Neural cell (in vitro differentiated cells): Measurements from ENCODE around the gene HOXC10. TPM values are rescaled to one million over a fixed set of nuclear protein-coding genes. Genes with fewer than 3 reads are reported as not detected.

Experiments
- H2AFZ ChIP-seq: fragments of 200-600, 300-800 bp; sonication (generic), shearing (Covaris generic); 2 replicates; pipeline ENCODE4 v1.6.0; 2014; ENCODE audit warnings: low read depth, mild to moderate bottlenecking, antibody characterized with exemption, low read length, moderate library complexity
- H3F3A ChIP-seq: fragments of 200-600 bp; shearing (Covaris generic); 2 replicates; pipeline ENCODE4 v1.6.1; 2016; ENCODE audit warnings: mild to moderate bottlenecking, moderate library complexity, mixed read lengths, antibody characterized with exemption, low read length; ENCODE audit not compliant: insufficient read depth, poor library complexity, severe bottlenecking
- H3K27ac ChIP-seq: fragments of 200-600, 300-800 bp; sonication (generic), shearing (Covaris generic); 2 replicates; pipeline ENCODE4 v1.5.1; 2014; ENCODE audit warnings: mild to moderate bottlenecking, low read length, moderate library complexity
- H3K27me3 ChIP-seq: fragments of 300-800, 200-600 bp; sonication (generic), shearing (Covaris generic); 2 replicates; pipeline ENCODE4 v1.6.0; 2014; ENCODE audit warnings: mild to moderate bottlenecking, low read depth, low read length, moderate library complexity; ENCODE audit not compliant: insufficient read depth
- H3K36me3 ChIP-seq: fragments of 300-800, 200-600 bp; sonication (generic), shearing (Covaris generic); 2 replicates; pipeline ENCODE4 v1.5.1; 2014; ENCODE audit warnings: mild to moderate bottlenecking, antibody characterized with exemption, low read length, moderate library complexity; ENCODE audit not compliant: insufficient read depth
- H3K4me2 ChIP-seq: fragments of 300-800, 200-600 bp; sonication (generic), shearing (Covaris generic); 2 replicates; pipeline ENCODE4 v1.6.0; 2014; ENCODE audit warnings: mild to moderate bottlenecking, low read length
- H3K4me3 ChIP-seq: fragments of 300-800, 200-600 bp; sonication (generic), shearing (Covaris generic); 2 replicates; pipeline ENCODE4 v1.5.1; 2014; ENCODE audit warnings: mild to moderate bottlenecking, low read length, moderate library complexity
- H3K79me2 ChIP-seq: fragments of 200-600 bp; shearing (Covaris generic); replicated peaks from 2 replicates; pipeline ENCODE4 v1.6.0; 2014; ENCODE audit warnings: mild to moderate bottlenecking, low read length, moderate library complexity; ENCODE audit not compliant: insufficient read depth
- H3K9ac ChIP-seq: fragments of 300-800, 200-600 bp; sonication (generic), shearing (Covaris generic); 2 replicates; pipeline ENCODE4 v1.6.1; 2016; ENCODE audit warnings: mild to moderate bottlenecking, low read length, mixed read lengths
- H3K9me2 ChIP-seq: fragments of 200-600 bp; shearing (Covaris generic); 2 replicates; pipeline ENCODE4 v1.6.1; 2016; ENCODE audit warnings: mild to moderate bottlenecking, low read length, mixed read lengths; ENCODE audit not compliant: insufficient read depth
- H3K9me3 ChIP-seq: fragments of 200-600, 300-800 bp; sonication (generic), shearing (Covaris generic); 2 replicates; pipeline ENCODE4 v1.6.1; 2016; ENCODE audit warnings: mild to moderate bottlenecking, mixed run types, low read length, moderate library complexity, mixed read lengths
- H4K20me1 ChIP-seq: fragments of 200-600 bp; shearing (Covaris generic); 2 replicates; pipeline ENCODE4 v1.6.1; 2016; ENCODE audit warnings: mild to moderate bottlenecking, mixed run types; ENCODE audit not compliant: insufficient read depth
- EP300 ChIP-seq: fragments of 450-650 bp; conservative IDR thresholded peaks from 2 replicates; pipeline ENCODE4 v1.6.1; 2014; ENCODE audit warnings: antibody characterized with exemption, mild to moderate bottlenecking, moderate library complexity; ENCODE audit not compliant: poor library complexity, severe bottlenecking
- EZH2 ChIP-seq: fragments of 200-600, 300-800 bp; shearing (Covaris generic), sonication (generic); IDR thresholded peaks from 2 replicates; pipeline ENCODE4 v1.6.1; 2014; ENCODE audit warnings: antibody characterized with exemption, low read length, borderline replicate concordance, mild to moderate bottlenecking; ENCODE audit not compliant: insufficient read depth, poor library complexity, severe bottlenecking
- MXI1 ChIP-seq: fragments of 450-650 bp; conservative IDR thresholded peaks from 2 replicates; pipeline ENCODE4 v1.6.1; 2014; ENCODE audit warnings: antibody characterized with exemption, mild to moderate bottlenecking; ENCODE audit not compliant: poor library complexity, severe bottlenecking
- POLR2AphosphoS5 ChIP-seq: IDR thresholded peaks from 2 replicates; pipeline ENCODE4 v1.6.1; 2012
- RAD21 ChIP-seq: fragments of 450-650 bp; conservative IDR thresholded peaks from 2 replicates; pipeline ENCODE4 v1.6.1; 2014; ENCODE audit warnings: antibody characterized with exemption, mild to moderate bottlenecking, moderate library complexity
- SMC3 ChIP-seq: fragments of 450-650 bp; conservative IDR thresholded peaks from 2 replicates; pipeline ENCODE4 v1.6.1; 2014; ENCODE audit warnings: antibody characterized with exemption, mild to moderate bottlenecking, moderate library complexity; ENCODE audit not compliant: poor library complexity
- TAF1 ChIP-seq: IDR thresholded peaks from 2 replicates; pipeline ENCODE4 v1.6.1; 2012; ENCODE audit warnings: low read depth
- polyA plus RNA-seq: library from polyadenylated mRNA; depleted of rRNA; stranded (reverse); fragments of >200 nt; gene quantifications from 2 replicates; pipeline ENCODE4 v1.2.3, GENCODE V29; 2014
- TF ChIP-seq, protein P1 (sequence below): fragments of 450-650 bp; IDR thresholded peaks from 2 replicates; pipeline ENCODE4 v1.5.1; 2014; ENCODE audit warnings: antibody characterized with exemption, mild to moderate bottlenecking, moderate library complexity; ENCODE audit not compliant: poor library complexity, severe bottlenecking
- TF ChIP-seq, protein P2 (sequence below): IDR thresholded peaks from 2 replicates; pipeline ENCODE4 v1.6.1; 2012; ENCODE audit warnings: borderline replicate concordance

Gene HOXC10
- polyA plus RNA-seq, 1 donor from 2014 or later = not detected

DNA sequence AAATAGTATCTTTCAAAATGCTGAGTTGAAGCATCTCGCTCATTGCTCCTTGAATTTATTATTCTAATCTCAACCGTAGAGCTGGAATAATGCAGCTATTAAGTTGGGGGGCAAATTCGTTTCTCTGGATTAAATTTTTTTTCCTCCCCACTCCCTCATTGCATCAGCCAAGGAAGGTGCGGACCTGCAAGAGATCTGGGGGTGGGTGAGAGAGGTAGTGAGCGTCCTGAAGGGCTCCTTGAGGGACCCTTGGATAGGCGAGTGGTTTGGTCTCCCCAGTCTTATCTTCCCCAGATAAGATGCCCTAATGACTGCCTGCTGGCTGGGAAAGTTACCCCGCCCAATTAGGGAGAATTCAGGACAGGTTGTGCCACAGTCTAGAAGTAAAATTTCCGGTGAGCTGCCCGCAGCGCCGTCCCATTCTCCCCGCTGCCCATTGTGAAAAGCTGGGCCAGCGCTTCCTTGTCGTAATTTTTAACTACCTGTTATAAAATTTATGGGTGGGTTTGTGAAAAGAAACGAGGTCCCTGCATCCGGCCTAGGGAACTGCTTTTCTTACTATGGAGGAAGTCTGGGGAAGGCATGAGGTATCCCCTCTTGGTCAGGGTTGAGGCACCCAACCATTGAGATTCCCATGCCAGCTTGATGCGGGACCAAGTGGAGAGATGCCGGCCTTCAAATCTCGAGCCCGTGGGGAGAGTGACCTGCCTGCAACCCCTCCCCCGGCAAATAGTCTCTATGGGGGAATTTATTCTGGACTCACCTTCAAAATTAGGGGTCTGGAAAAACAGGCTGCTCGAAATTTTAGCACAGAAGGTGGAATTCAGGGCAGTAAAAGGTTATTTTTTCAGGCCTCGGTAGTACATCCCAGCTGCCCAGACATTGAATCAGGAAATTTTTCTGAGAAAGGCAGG lies 30.3 kb downstream of the HOXC10 start:
- Histone ChIP-seq H3K9ac (no peak overlapping the region), H3K79me2 (no peaks in the 10 kb centered on the region), H3K4me2 (no peak overlapping the region), H3K4me3 (no peak overlapping the region), H3K9me2 (no peaks in the 10 kb centered on the region), H3K36me3 (no peaks in the 10 kb centered on the region), H2AFZ (no peak overlapping the region), H3K27ac (no peak overlapping the region), H3F3A (no peaks in the 10 kb centered on the region), H3K27me3 (peaks cover 98% of the 10 kb centered on the region), H4K20me1 (no peaks in the 10 kb centered on the region), H3K9me3 (no peaks in the 10 kb centered on the region)
- TF ChIP-seq MXI1 (no peak), POLR2AphosphoS5 (peak; percentile 69), SMC3 (no peak), EZH2 (no peak), EP300 (no peak), TAF1 (no peak)
- TF ChIP-seq, protein P1, sequence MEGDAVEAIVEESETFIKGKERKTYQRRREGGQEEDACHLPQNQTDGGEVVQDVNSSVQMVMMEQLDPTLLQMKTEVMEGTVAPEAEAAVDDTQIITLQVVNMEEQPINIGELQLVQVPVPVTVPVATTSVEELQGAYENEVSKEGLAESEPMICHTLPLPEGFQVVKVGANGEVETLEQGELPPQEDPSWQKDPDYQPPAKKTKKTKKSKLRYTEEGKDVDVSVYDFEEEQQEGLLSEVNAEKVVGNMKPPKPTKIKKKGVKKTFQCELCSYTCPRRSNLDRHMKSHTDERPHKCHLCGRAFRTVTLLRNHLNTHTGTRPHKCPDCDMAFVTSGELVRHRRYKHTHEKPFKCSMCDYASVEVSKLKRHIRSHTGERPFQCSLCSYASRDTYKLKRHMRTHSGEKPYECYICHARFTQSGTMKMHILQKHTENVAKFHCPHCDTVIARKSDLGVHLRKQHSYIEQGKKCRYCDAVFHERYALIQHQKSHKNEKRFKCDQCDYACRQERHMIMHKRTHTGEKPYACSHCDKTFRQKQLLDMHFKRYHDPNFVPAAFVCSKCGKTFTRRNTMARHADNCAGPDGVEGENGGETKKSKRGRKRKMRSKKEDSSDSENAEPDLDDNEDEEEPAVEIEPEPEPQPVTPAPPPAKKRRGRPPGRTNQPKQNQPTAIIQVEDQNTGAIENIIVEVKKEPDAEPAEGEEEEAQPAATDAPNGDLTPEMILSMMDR = no peak

DNA sequence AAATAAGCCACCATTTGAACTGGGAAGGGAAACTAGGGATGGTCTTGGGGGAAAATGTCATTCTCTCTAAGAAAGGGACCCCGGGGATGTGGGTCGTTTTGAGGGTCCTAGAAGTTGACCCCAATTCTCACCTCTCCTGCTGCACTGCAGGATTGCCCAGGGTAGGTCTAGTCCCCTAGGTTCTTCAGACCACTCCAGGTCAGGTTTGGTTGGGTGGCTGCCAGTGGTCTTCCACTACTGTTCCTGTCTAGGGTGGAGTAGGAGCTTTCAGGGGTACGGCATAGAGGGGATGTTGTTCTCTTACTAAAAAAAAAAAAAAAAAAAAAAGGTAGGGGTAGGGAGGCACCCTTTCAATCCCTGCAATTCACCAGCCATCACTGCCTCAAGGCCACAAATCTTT lies 31.1 kb downstream of the HOXC10 start:
- no peaks in the 10 kb centered on the region for H3K79me2 ChIP-seq
- no peaks in the 10 kb centered on the region for H3F3A ChIP-seq
- H2AFZ ChIP-seq = no peak overlapping the region
- TF ChIP-seq EZH2 (no peak), POLR2AphosphoS5 (no peak), RAD21 (no peak), EP300 (no peak), SMC3 (no peak), TAF1 (no peak), MXI1 (no peak)
- TF ChIP-seq, protein P1 = no peak
- TF ChIP-seq, protein P2, sequence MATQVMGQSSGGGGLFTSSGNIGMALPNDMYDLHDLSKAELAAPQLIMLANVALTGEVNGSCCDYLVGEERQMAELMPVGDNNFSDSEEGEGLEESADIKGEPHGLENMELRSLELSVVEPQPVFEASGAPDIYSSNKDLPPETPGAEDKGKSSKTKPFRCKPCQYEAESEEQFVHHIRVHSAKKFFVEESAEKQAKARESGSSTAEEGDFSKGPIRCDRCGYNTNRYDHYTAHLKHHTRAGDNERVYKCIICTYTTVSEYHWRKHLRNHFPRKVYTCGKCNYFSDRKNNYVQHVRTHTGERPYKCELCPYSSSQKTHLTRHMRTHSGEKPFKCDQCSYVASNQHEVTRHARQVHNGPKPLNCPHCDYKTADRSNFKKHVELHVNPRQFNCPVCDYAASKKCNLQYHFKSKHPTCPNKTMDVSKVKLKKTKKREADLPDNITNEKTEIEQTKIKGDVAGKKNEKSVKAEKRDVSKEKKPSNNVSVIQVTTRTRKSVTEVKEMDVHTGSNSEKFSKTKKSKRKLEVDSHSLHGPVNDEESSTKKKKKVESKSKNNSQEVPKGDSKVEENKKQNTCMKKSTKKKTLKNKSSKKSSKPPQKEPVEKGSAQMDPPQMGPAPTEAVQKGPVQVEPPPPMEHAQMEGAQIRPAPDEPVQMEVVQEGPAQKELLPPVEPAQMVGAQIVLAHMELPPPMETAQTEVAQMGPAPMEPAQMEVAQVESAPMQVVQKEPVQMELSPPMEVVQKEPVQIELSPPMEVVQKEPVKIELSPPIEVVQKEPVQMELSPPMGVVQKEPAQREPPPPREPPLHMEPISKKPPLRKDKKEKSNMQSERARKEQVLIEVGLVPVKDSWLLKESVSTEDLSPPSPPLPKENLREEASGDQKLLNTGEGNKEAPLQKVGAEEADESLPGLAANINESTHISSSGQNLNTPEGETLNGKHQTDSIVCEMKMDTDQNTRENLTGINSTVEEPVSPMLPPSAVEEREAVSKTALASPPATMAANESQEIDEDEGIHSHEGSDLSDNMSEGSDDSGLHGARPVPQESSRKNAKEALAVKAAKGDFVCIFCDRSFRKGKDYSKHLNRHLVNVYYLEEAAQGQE = no peak
- no peaks in the 10 kb centered on the region for H3K9me2 ChIP-seq
- no peak overlapping the region for H3K4me2 ChIP-seq
- H3K4me3 ChIP-seq = no peak overlapping the region
- H3K9me3 ChIP-seq = no peaks in the 10 kb centered on the region
- H3K27ac ChIP-seq = no peak overlapping the region
- no peaks in the 10 kb centered on the region for H3K36me3 ChIP-seq
- no peaks in the 10 kb centered on the region for H4K20me1 ChIP-seq
- H3K9ac ChIP-seq = no peak overlapping the region
- peaks cover 98% of the 10 kb centered on the region for H3K27me3 ChIP-seq
